IMR-90 (cell line): Measurements from ENCODE around the gene OTUB2. TPM values are rescaled to one million over a fixed set of nuclear protein-coding genes. Genes with fewer than 3 reads are reported as not detected.

Source experiments
- ATAC-seq: fragments of 200-7000 bp; cut with Tn5 transposase; 2 replicates; pipeline ENCODE4 v1.9.1; 2020; ENCODE audit warnings: low read depth, mild to moderate bottlenecking, moderate library complexity
- BruUV-seq: library from RNA; stranded (reverse); fragments of 400-500 nt; replicated peaks from 2 replicates; lab custom pipeline; 2021; lab: Mats Ljungman, UMichigan
- CTCF ChIA-PET: fragments of 300-600 bp; formaldehyde crosslinking; extraction: SDS; loops from one replicate; lab custom pipeline; 2021; ENCODE audit warnings: antibody characterized with exemption; lab: Yijun Ruan, JAX
- POLR2A ChIA-PET: fragments of 300-600 bp; sonication (Branson Sonifier 250); formaldehyde crosslinking; loops from one replicate; lab custom pipeline; 2022; ENCODE audit warnings: antibody characterized with exemption; ENCODE audit not compliant: unreplicated experiment; lab: Charles Lee
- DNase-seq: peaks from one replicate; pipeline ENCODE4 v3.0.0; 2013
- H2AFZ ChIP-seq: replicated peaks from 2 replicates; pipeline ENCODE3; 2013; ENCODE audit warnings: low read length, mild to moderate bottlenecking; ENCODE audit not compliant: poor library complexity
- H2AK5ac ChIP-seq: 2 replicates; pipeline ENCODE4 v1.6.1; 2013; ENCODE audit warnings: low read depth, low read length, inconsistent platforms
- H2AK9ac ChIP-seq: replicated peaks from 2 replicates; pipeline ENCODE3; 2013; ENCODE audit warnings: mild to moderate bottlenecking, low read depth, low read length, moderate library complexity; ENCODE audit not compliant: poor library complexity
- H2BK120ac ChIP-seq: 2 replicates; pipeline ENCODE4 v1.6.1; 2013; ENCODE audit warnings: low read depth, low read length, inconsistent platforms
- H2BK15ac ChIP-seq: 3 replicates; pipeline ENCODE4 v1.6.1; 2013; ENCODE audit warnings: low read depth, low read length, inconsistent platforms
- H2BK20ac ChIP-seq: 2 replicates; pipeline ENCODE4 v1.6.1; 2013; ENCODE audit warnings: low read depth, mild to moderate bottlenecking, inconsistent platforms, low read length, moderate library complexity
- H2BK5ac ChIP-seq: 2 replicates; pipeline ENCODE4 v1.6.1; 2013; ENCODE audit warnings: mild to moderate bottlenecking, low read depth, low read length, inconsistent platforms; ENCODE audit not compliant: poor library complexity, severe bottlenecking
- H3K14ac ChIP-seq: replicated peaks from 2 replicates; pipeline ENCODE4 v1.6.1; 2013; ENCODE audit warnings: low read depth, low read length, inconsistent platforms
- H3K18ac ChIP-seq: 2 replicates; pipeline ENCODE4 v1.6.1; 2013; ENCODE audit warnings: low read depth, low read length, control low read depth
- H3K23ac ChIP-seq: 2 replicates; pipeline ENCODE4 v1.6.1; 2013; ENCODE audit warnings: low read depth, low read length, inconsistent platforms
- H3K27ac ChIP-seq: 2 replicates; pipeline ENCODE4 v1.5.1; 2013; ENCODE audit warnings: mild to moderate bottlenecking, control low read depth, low read length; ENCODE audit not compliant: insufficient read depth
- H3K27me3 ChIP-seq: 2 replicates; pipeline ENCODE4 v1.6.1; 2013; ENCODE audit warnings: low read length; ENCODE audit not compliant: control insufficient read depth, insufficient read depth
- H3K36me3 ChIP-seq: 2 replicates; pipeline ENCODE4 v1.6.1; 2013; ENCODE audit warnings: low read length, mixed read lengths; ENCODE audit not compliant: control insufficient read depth, insufficient read depth
- H3K4ac ChIP-seq: 2 replicates; pipeline ENCODE4 v1.6.1; 2013; ENCODE audit warnings: low read depth, low read length, inconsistent platforms
- H3K4me1 ChIP-seq: 2 replicates; pipeline ENCODE4 v1.6.1; 2013; ENCODE audit warnings: low read length, mixed read lengths; ENCODE audit not compliant: control insufficient read depth, insufficient read depth
- H3K4me2 ChIP-seq: 2 replicates; pipeline ENCODE4 v1.6.1; 2013; ENCODE audit warnings: low read depth, mild to moderate bottlenecking, control low read depth, low read length, moderate library complexity
- H3K4me3 ChIP-seq: 2 replicates; pipeline ENCODE4 v1.5.1; 2013; ENCODE audit warnings: low read depth, mild to moderate bottlenecking, control low read depth, low read length, moderate library complexity; ENCODE audit not compliant: insufficient read depth
- H3K56ac ChIP-seq: 2 replicates; pipeline ENCODE4 v1.6.1; 2013; ENCODE audit warnings: low read length, inconsistent platforms; ENCODE audit not compliant: insufficient read depth; ENCODE audit errors: extremely low read depth
- H3K79me1 ChIP-seq, 2 experiments: 2 replicates each; pipeline ENCODE4 v1.6.1; 2013; ENCODE audit warnings: low read length in 2 of 2, inconsistent platforms in 1 of 2, low read depth in 1 of 2
- H3K9ac ChIP-seq: 2 replicates; pipeline ENCODE4 v1.6.1; 2013; ENCODE audit warnings: low read depth, low read length, control low read depth
- H3K9me1 ChIP-seq: 2 replicates; pipeline ENCODE4 v1.6.1; 2013; ENCODE audit warnings: low read length, inconsistent platforms; ENCODE audit not compliant: insufficient read depth
- H3K9me3 ChIP-seq: 2 replicates; pipeline ENCODE4 v1.6.1; 2013; ENCODE audit warnings: low read length; ENCODE audit not compliant: control insufficient read depth, insufficient read depth
- H4K20me1 ChIP-seq: 2 replicates; pipeline ENCODE4 v1.6.1; 2013; ENCODE audit warnings: low read length, inconsistent platforms; ENCODE audit not compliant: insufficient read depth
- H4K5ac ChIP-seq: 2 replicates; pipeline ENCODE4 v1.6.1; 2013; ENCODE audit warnings: mild to moderate bottlenecking, low read depth, low read length, control low read depth
- H4K8ac ChIP-seq, 2 experiments: 2 replicates each; pipeline ENCODE4 v1.6.1; 2013; ENCODE audit warnings: low read depth in 2 of 2, low read length in 2 of 2, control low read depth in 1 of 2, inconsistent platforms in 1 of 2
- H4K91ac ChIP-seq: 2 replicates; pipeline ENCODE4 v1.6.1; 2013; ENCODE audit warnings: low read depth, low read length, inconsistent platforms; ENCODE audit not compliant: insufficient read depth
- CTCF ChIP-seq: conservative IDR thresholded peaks from 2 replicates; pipeline ENCODE4 v1.5.1; 2012; ENCODE audit warnings: mild to moderate bottlenecking, low read depth, low read length, improper control_type of control experiment
- ELK1 ChIP-seq: fragments of 150-350 bp; IDR thresholded peaks from 2 replicates; pipeline ENCODE4 v1.6.1; 2016; ENCODE audit warnings: low read depth, mild to moderate bottlenecking, low read length, moderate library complexity, borderline replicate concordance
- MAZ ChIP-seq: IDR thresholded peaks from 2 replicates; pipeline ENCODE4 v1.6.1; 2012; ENCODE audit warnings: low read depth, mild to moderate bottlenecking, low read length, improper control_type of control experiment, moderate library complexity, borderline replicate concordance
- POLR2A ChIP-seq: IDR thresholded peaks from 2 replicates; pipeline ENCODE4 v1.6.1; 2012; ENCODE audit warnings: mild to moderate bottlenecking, low read depth, low read length
- RAD21 ChIP-seq: IDR thresholded peaks from 2 replicates; pipeline ENCODE4 v1.6.1; 2012; ENCODE audit warnings: low read length, improper control_type of control experiment
- SMC3 ChIP-seq: fragments of 150-350 bp; IDR thresholded peaks from 2 replicates; pipeline ENCODE4 v1.6.1; 2016; ENCODE audit warnings: low read depth, mild to moderate bottlenecking, antibody characterized with exemption, low read length, moderate library complexity
- WGBS, 2 experiments: methylation state at CpG; one replicate each; pipeline versions ENCODE4 v1.1.5 to v1.1.7; 2013; ENCODE audit warnings: missing lambda C conversion rate in 2 of 2; ENCODE audit not compliant: insufficient read length in 1 of 2; ENCODE audit errors: extremely low coverage in 2 of 2; 5-methylcytosine and 5-hydroxymethylcytosine counted together
- dilution Hi-C: fragments of 300-500 bp; cut with HindIII; formaldehyde crosslinking; loops from one replicate; pipeline ENCODE4 v1.14.3; 2018; ENCODE audit warnings: low sequenced_read_pairs; ENCODE audit not compliant: unreplicated experiment
- in situ Hi-C: fragments of 300-500 bp; cut with MboI; formaldehyde crosslinking; loops from 3 replicates; pipeline ENCODE4 v1.14.3; 2019; ENCODE audit warnings: low sequenced_read_pairs, inconsistent platforms, mixed read lengths
- intact Hi-C: fragments of 100-400 bp; cut with micrococcal nuclease; formaldehyde crosslinking; loops from 2 replicates; pipeline ENCODE4 v1.10.0; 2022
- polyA plus RNA-seq, 3 experiments: library from polyadenylated mRNA; depleted of rRNA; stranded (reverse); fragments of >200 nt; gene quantifications; 2 replicates each; pipeline ENCODE4 v1.2.3, GENCODE V29; 2012; ENCODE audit warnings: low replicate concordance in 1 of 3
- total RNA-seq: library from RNA; depleted of rRNA; stranded (reverse); fragments of >200 nt; gene quantifications from 2 replicates; pipeline ENCODE4 v1.2.3, GENCODE V29; 2012

The OTUB2 gene
- total and polyA plus RNA-seq, 2 of the 4 experiments (the other 2 are of a cell fraction), result 1.1 to 2.5 TPM

- ATAC-seq, result peak; percentile 52; the same call in 1 of the 2 replicates
- peak; percentile 42 for DNase-seq
These were observed 25.0 kb downstream of the OTUB2 start for GRCh38 chr14:94051115-94051514.

More at GRCh38 chr14:94051115-94051514, 25.0 kb downstream of the OTUB2 start:
- Histone ChIP-seq H3K27me3 (no peaks in the 10 kb centered on the region), H3K9me3 (no peaks in the 10 kb centered on the region), H4K5ac (no peak overlapping the region), H3K27ac (no peak overlapping the region), H3K4me1 (no peaks in the 10 kb centered on the region), H2BK20ac (no peak overlapping the region), H2BK15ac (no peak overlapping the region), H4K8ac (no peak overlapping the region), H2BK5ac (no peak overlapping the region), H3K18ac (no peak overlapping the region), H2AK9ac (no peak overlapping the region), H3K14ac (no peak overlapping the region), H2AK5ac (no peak overlapping the region), H3K23ac (no peak overlapping the region), H2AFZ (no peak overlapping the region), H3K4me2 (no peak overlapping the region), H3K9me1 (no peaks in the 10 kb centered on the region), H3K4ac (no peak overlapping the region), H3K36me3 (peaks cover 80% of the 10 kb centered on the region), H3K79me1 (peaks cover 13 to 18% of the 10 kb centered on the region in 2 experiments; a peak in 3 of 4 replicates), H3K4me3 (no peak overlapping the region), H4K20me1 (0 out of 2 replicates have a peak, but pooled peaks cover 4% of the 10 kb centered on the region), H4K91ac (no peak overlapping the region), H3K56ac (no peak overlapping the region), H2BK120ac (no peak overlapping the region), H3K9ac (no peak overlapping the region)
- no TSS peak for BruUV-seq
- ChIA-PET POLR2A (no interaction called here), CTCF (interaction anchor here (1.9 to 5.3 kb wide), 2 partner anchors 81 to 86 kb away, joined by 8 to 35 read pairs; no protein-coding TSS in a partner anchor)
- intact Hi-C loops (loop anchor here (1.0 kb wide), 1 partner anchor 85 kb away; no protein-coding TSS in a partner anchor), dilution Hi-C loops (no loop called here), in situ Hi-C loops (no loop called here)
- TF ChIP-seq POLR2A (no peak), SMC3 (peak; percentile 48), RAD21 (peak; percentile 49), CTCF (peak; percentile 41), MAZ (no peak), ELK1 (no peak)
- 100% methylated on average over 1 of the region's 9 CpGs; no CpG with 5 or more reads in 1 of the 2 experiments for WGBS, 2 experiments
